CD14-positive monocyte (primary cell): ENCODE results near the gene OLFM1. TPM values are rescaled to one million over a fixed set of nuclear protein-coding genes. Genes with fewer than 3 reads are reported as not detected.
A peak's percentile ranks its signal among the peaks of the same experiment; 100 is the strongest.

Experiments used
- DNase-seq, 3 donors: peaks; one replicate each; pipeline ENCODE4 v3.0.0-alpha.2; 2011 to 2022
- H2AFZ ChIP-seq: 2 replicates; pipeline ENCODE4 v1.6.0; 2012; ENCODE audit warnings: mild to moderate bottlenecking, low read depth, low read length, inconsistent platforms; ENCODE audit not compliant: insufficient read depth, poor library complexity, severe bottlenecking
- H3K27ac ChIP-seq, 2 donors: 1 replicate in 1 of 2; 2 replicates in 1 of 2; pipeline ENCODE4 v1.5.1; 2012 to 2013; ENCODE audit warnings: low read length in 2 of 2, control low read depth in 1 of 2, inconsistent platforms in 1 of 2, low read depth in 1 of 2, mild to moderate bottlenecking in 1 of 2
- H3K27me3 ChIP-seq, 2 donors: one replicate each; pipeline versions ENCODE4 v1.6.0 to v1.6.1; 2011 to 2013; ENCODE audit warnings: low read length in 2 of 2; ENCODE audit not compliant: control insufficient read depth in 2 of 2, insufficient read depth in 2 of 2
- H3K36me3 ChIP-seq, 2 donors: replicated peaks in 1 of 2; 1 replicate in 1 of 2; 2 replicates in 1 of 2; pipeline versions ENCODE4 v1.5.1 to v1.6.1; 2012 to 2013; ENCODE audit warnings: low read length in 2 of 2, control low read depth in 1 of 2, inconsistent platforms in 1 of 2, mild to moderate bottlenecking in 1 of 2; ENCODE audit not compliant: insufficient read depth in 2 of 2, control insufficient read depth in 1 of 2
- H3K4me1 ChIP-seq, 2 donors: 1 replicate in 1 of 2; 2 replicates in 1 of 2; pipeline versions ENCODE4 v1.5.1 to v1.6.1; 2012 to 2013; ENCODE audit warnings: low read length in 2 of 2, control low read depth in 1 of 2, inconsistent platforms in 1 of 2, mild to moderate bottlenecking in 1 of 2, moderate library complexity in 1 of 2; ENCODE audit not compliant: insufficient read depth in 2 of 2, control insufficient read depth in 1 of 2
- H3K4me2 ChIP-seq: replicated peaks from 2 replicates; pipeline ENCODE3; 2012; ENCODE audit warnings: low read length, moderate library complexity, mild to moderate bottlenecking; ENCODE audit not compliant: poor library complexity, severe bottlenecking; ENCODE audit errors: extremely low read depth
- H3K4me3 ChIP-seq, 3 experiments: fragments of 200-600 bp in 1 of 3; sonication (generic) in 1 of 3; replicated peaks in 1 of 3; 1 replicate in 2 of 3; 2 replicates in 1 of 3; pipeline ENCODE4 v1.5.1; 2011 to 2013; ENCODE audit warnings: low read length in 3 of 3, mild to moderate bottlenecking in 3 of 3, control low read depth in 2 of 3, low read depth in 2 of 3, inconsistent platforms in 1 of 3, moderate library complexity in 1 of 3
- H3K79me2 ChIP-seq: 2 replicates; pipeline ENCODE4 v1.6.0; 2012; ENCODE audit warnings: mild to moderate bottlenecking, control low read depth, inconsistent platforms, low read length, moderate library complexity; ENCODE audit not compliant: insufficient read depth
- H3K9ac ChIP-seq: 2 replicates; pipeline ENCODE4 v1.6.0; 2017; ENCODE audit warnings: low read length, mild to moderate bottlenecking; ENCODE audit not compliant: insufficient read depth, poor library complexity, severe bottlenecking
- H3K9me3 ChIP-seq, 2 donors: replicated peaks in 1 of 2; 1 replicate in 1 of 2; 2 replicates in 1 of 2; pipeline versions ENCODE4 v1.5.1 to v1.6.1; 2012 to 2013; ENCODE audit warnings: low read length in 2 of 2, control low read depth in 1 of 2; ENCODE audit not compliant: control insufficient read depth in 1 of 2, insufficient read depth in 1 of 2
- H4K20me1 ChIP-seq: 2 replicates; pipeline ENCODE4 v1.6.0; 2012; ENCODE audit warnings: mild to moderate bottlenecking, low read length, control low read depth, moderate library complexity; ENCODE audit not compliant: insufficient read depth
- H3K27ac Mint-ChIP-seq, 7 donors: one replicate each; pipeline ENCODE4 v1.8.0; 2020; ENCODE audit warnings: mild to moderate bottlenecking in 7 of 7, mixed read lengths in 7 of 7, moderate library complexity in 6 of 7, inconsistent platforms in 2 of 7
- H3K27me3 Mint-ChIP-seq, 3 donors: one replicate each; pipeline ENCODE4 v1.8.0; 2021 to 2022; ENCODE audit warnings: low read depth in 3 of 3, mild to moderate bottlenecking in 3 of 3, mixed read lengths in 3 of 3, moderate library complexity in 3 of 3, inconsistent platforms in 1 of 3
- H3K36me3 Mint-ChIP-seq, 2 donors: one replicate each; pipeline ENCODE4 v1.8.0; 2020; ENCODE audit warnings: mixed read lengths in 2 of 2, inconsistent platforms in 1 of 2, mild to moderate bottlenecking in 1 of 2
- H3K4me1 Mint-ChIP-seq: one replicate; pipeline ENCODE4 v1.8.0; 2020; ENCODE audit warnings: mild to moderate bottlenecking, mixed read lengths
- H3K4me3 Mint-ChIP-seq, 2 donors: one replicate each; pipeline ENCODE4 v1.8.0; 2020; ENCODE audit warnings: mild to moderate bottlenecking in 2 of 2, mixed read lengths in 2 of 2, moderate library complexity in 1 of 2
- H3K9me3 Mint-ChIP-seq, 7 donors: one replicate each; pipeline ENCODE4 v1.8.0; 2020 to 2022; ENCODE audit warnings: mixed read lengths in 7 of 7, mild to moderate bottlenecking in 6 of 7, moderate library complexity in 6 of 7, inconsistent platforms in 2 of 7
- WGBS: methylation state at CpG from one replicate; pipeline ENCODE4 v1.1.5; 2013; ENCODE audit warnings: missing lambda C conversion rate; ENCODE audit not compliant: insufficient coverage; 5-methylcytosine and 5-hydroxymethylcytosine counted together
- intact Hi-C, 2 donors: fragments of 100-400 bp; cut with micrococcal nuclease; formaldehyde crosslinking; loops; one replicate each; pipeline versions ENCODE4 v1.15.0 to v1.15.1; 2023
- polyA plus RNA-seq, 3 donors: library from polyadenylated mRNA; depleted of rRNA in 1 of 3; unstranded in 2 of 3; stranded (reverse) in 1 of 3; fragments of 300-500 nt in 2 of 3; fragments of >200 nt in 1 of 3; fragmentation: Illumina TruSeq in 2 of 3; gene quantifications; 1 replicate in 2 of 3; 2 replicates in 1 of 3; pipeline ENCODE4 v1.2.3, GENCODE V29; 2012 to 2021
- TF ChIP-seq, protein P1 (sequence below): fragments of 200-600 bp; IDR thresholded peaks from one replicate; pipeline ENCODE4 v1.8.0; 2022; ENCODE audit warnings: antibody characterized with exemption, mild to moderate bottlenecking

OLFM1 gene
- polyA plus RNA-seq, 3 donors = 7.6 to 10.9 (median 9.4) TPM

DNA sequence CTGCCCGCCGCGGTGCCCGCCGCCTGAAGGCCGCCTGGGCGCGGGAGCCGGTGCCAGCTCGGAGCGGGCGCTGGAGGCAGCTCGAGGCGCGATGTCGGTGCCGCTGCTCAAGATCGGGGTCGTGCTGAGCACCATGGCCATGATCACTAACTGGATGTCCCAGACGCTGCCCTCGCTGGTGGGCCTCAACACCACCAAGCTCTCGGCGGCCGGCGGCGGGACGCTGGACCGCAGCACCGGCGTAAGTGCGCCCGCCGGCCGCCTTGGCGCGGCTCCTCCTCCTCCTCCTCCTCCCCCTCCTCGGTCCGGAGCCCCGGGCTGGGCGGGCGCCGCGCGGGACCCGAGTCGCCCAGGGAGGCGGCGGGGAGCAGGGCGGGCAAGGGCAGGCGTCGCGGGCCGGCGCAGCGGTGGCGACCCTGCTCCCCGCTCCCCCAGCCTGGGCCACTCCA is 455 bp downstream of the OLFM1 start:
- Histone ChIP-seq H3K4me3 (peak overlapping the region; percentile 24 to 61 (median 35)), H3K9me3 (peaks cover 0 to 21% of the 10 kb centered on the region in 2 donors), H2AFZ (no peak overlapping the region), H3K4me1 (peaks cover 10 to 13% of the 10 kb centered on the region in 2 donors), H3K9ac (no peak overlapping the region), H3K36me3 (peaks cover 0 to 2% of the 10 kb centered on the region in 2 donors), H4K20me1 (peaks cover 14% of the 10 kb centered on the region), H3K4me2 (peak overlapping the region; percentile 65), H3K79me2 (no peaks in the 10 kb centered on the region), H3K27me3 (peaks cover 25 to 69% of the 10 kb centered on the region in 2 donors), H3K27ac (no peak overlapping the region)
- H3K27ac Mint-ChIP-seq = no peak overlapping the region
- intact Hi-C loops = loop anchor here in 1 of 2 donors (2.0 kb wide), 1 partner anchor 255 kb away; no protein-coding TSS in a partner anchor
- TF ChIP-seq, protein P1, sequence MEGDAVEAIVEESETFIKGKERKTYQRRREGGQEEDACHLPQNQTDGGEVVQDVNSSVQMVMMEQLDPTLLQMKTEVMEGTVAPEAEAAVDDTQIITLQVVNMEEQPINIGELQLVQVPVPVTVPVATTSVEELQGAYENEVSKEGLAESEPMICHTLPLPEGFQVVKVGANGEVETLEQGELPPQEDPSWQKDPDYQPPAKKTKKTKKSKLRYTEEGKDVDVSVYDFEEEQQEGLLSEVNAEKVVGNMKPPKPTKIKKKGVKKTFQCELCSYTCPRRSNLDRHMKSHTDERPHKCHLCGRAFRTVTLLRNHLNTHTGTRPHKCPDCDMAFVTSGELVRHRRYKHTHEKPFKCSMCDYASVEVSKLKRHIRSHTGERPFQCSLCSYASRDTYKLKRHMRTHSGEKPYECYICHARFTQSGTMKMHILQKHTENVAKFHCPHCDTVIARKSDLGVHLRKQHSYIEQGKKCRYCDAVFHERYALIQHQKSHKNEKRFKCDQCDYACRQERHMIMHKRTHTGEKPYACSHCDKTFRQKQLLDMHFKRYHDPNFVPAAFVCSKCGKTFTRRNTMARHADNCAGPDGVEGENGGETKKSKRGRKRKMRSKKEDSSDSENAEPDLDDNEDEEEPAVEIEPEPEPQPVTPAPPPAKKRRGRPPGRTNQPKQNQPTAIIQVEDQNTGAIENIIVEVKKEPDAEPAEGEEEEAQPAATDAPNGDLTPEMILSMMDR = no peak
- peaks cover 4 to 20% (median 10%) of the 10 kb centered on the region in 7 donors for H3K9me3 Mint-ChIP-seq
- H3K27me3 Mint-ChIP-seq = peaks cover 47 to 75% (median 63%) of the 10 kb centered on the region in 3 donors
- no peak for DNase-seq
- peak overlapping the region in 1 of 2 donors; percentile 70 for H3K4me3 Mint-ChIP-seq
- peaks cover 6 to 8% of the 10 kb centered on the region in 2 donors for H3K36me3 Mint-ChIP-seq
- WGBS = under 1% methylated on average over 57 of the region's 57 CpGs
- peaks cover 8% of the 10 kb centered on the region for H3K4me1 Mint-ChIP-seq

DNA sequence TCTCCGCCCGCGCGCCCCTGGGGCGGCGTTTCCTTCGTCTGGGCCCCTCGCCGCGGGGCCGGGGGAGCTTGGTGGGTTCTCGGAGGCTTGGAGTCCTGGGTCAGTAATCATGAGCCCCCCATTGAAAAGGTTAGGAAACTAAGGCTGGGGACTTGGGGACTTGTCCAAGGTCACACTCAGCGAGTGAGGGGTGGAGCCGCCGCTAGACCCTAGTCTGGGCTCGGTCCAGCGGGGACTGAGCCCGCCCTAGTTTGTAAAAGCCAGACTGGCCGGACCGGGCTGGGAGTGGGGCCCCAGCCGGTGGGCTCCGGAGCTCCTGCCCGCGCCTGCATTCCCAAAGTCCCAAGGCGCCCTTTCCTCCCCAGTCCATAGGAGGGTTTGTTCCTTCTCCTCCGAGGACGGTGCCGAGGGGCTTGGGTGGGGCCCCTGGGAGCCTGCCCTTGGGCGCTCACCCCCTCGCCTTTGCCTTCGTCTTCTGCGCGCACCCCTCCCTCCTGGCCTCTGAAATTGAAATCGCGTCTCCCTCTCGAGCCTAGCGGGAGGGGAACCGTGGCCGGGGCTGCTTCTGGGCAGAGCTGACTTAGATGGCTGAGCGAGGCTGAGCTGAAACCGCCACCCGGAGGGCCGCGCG is 995 bp downstream of the OLFM1 start:
- Histone ChIP-seq H4K20me1 (peaks cover 14% of the 10 kb centered on the region), H3K4me1 (peaks cover 10 to 13% of the 10 kb centered on the region in 2 donors), H3K9ac (peak overlapping the region; percentile 21), H3K36me3 (peaks cover 0 to 2% of the 10 kb centered on the region in 2 donors), H3K9me3 (peaks cover 0 to 21% of the 10 kb centered on the region in 2 donors), H3K4me3 (peak overlapping the region; percentile 17 to 61 (median 35)), H3K79me2 (no peaks in the 10 kb centered on the region), H3K27me3 (peaks cover 25 to 67% of the 10 kb centered on the region in 2 donors), H3K4me2 (peak overlapping the region; percentile 65), H2AFZ (no peak overlapping the region), H3K27ac (no peak overlapping the region)
- TF ChIP-seq, protein P1 = no peak
- Mint-ChIP-seq H3K27ac (no peak overlapping the region), H3K4me1 (peaks cover 8% of the 10 kb centered on the region), H3K27me3 (peaks cover 50 to 73% (median 64%) of the 10 kb centered on the region in 3 donors), H3K4me3 (peak overlapping the region; percentile 59 to 82), H3K36me3 (peaks cover 6 to 8% of the 10 kb centered on the region in 2 donors), H3K9me3 (peaks cover 4 to 20% (median 8%) of the 10 kb centered on the region in 7 donors)
- no peak for DNase-seq
- 3% methylated on average over 43 of the region's 45 CpGs for WGBS
- intact Hi-C loops = no loop called here
